Lower leg skin (tissue), 3 donors: ENCODE data around the gene INPP5D.

ENCODE experiments used
- CTCF ChIP-seq, 3 donors: fragments of 450-650 bp; IDR thresholded peaks; one replicate each; pipeline ENCODE4 v1.5.1; 2016; ENCODE audit warnings: antibody characterized with exemption in 3 of 3, mild to moderate bottlenecking in 3 of 3, moderate library complexity in 2 of 3
- POLR2A ChIP-seq, 2 donors: fragments of 450-650 bp; IDR thresholded peaks; one replicate each; pipeline ENCODE4 v1.6.1; 2016 to 2017; ENCODE audit warnings: antibody characterized with exemption in 2 of 2, mild to moderate bottlenecking in 1 of 2, moderate library complexity in 1 of 2

GRCh38 chr2:233130024-233130423, 69.9 kb downstream of the INPP5D start:
- TF ChIP-seq CTCF (IDR thresholded peaks at IDR 0.05) (no peak), POLR2A (IDR thresholded peaks at IDR 0.05) (no peak)
